Measurements from ENCODE around the gene NHLRC1. TPM values are rescaled to one million over a fixed set of nuclear protein-coding genes. Genes with fewer than 3 reads are reported as not detected.

Gene NHLRC1
- total and polyA plus RNA-seq, 2 of the 8 experiments (the other 6 are each of a cell fraction or from before 2014, with no cell fraction given) = 0.57 to 0.58 TPM

GRCh38 chr6:18107061-18107460, 15.4 kb downstream of the NHLRC1 start (continued):
- TF ChIP-seq KDM1A (IDR thresholded peaks at IDR 0.05; ENCODE audit: borderline replicate concordance, low read length) (no peak), RAD21 (IDR thresholded peaks at IDR 0.05 in 1 of 2, conservative IDR thresholded peaks at IDR 0.05 in 1 of 2; ENCODE audit: low read depth in 2 of 2, low read length in 2 of 2) (no peak), JUN (IDR thresholded peaks at IDR 0.05; ENCODE audit: low read depth, low read length) (no peak), SP1 (IDR thresholded peaks at IDR 0.05; ENCODE audit: low read depth, low read length) (no peak)
